Measurements from ENCODE around the gene HS3ST5.

HS3ST5 gene

GRCh38 chr6:114195027-114195365 is 147.8 kb downstream of the HS3ST5 start:
- Histone ChIP-seq H3K4me2 (ENCODE audit: low read depth, low read length) (no peak overlapping the region), H2AFZ (ENCODE audit: low read length) (no peak overlapping the region), H3K9me2 (replicated peaks; ENCODE audit: insufficient read depth, low read length) (no peaks in the 10 kb centered on the region), H3K36me3 (replicated peaks; ENCODE audit: insufficient read depth, low read length) (no peaks in the 10 kb centered on the region), H3F3A (ENCODE audit: insufficient read depth, low read length) (no peaks in the 10 kb centered on the region), H3K79me2 (ENCODE audit: low read length) (no peaks in the 10 kb centered on the region), H3K4me1 (ENCODE audit: low read length) (no peaks in the 10 kb centered on the region), H3K9me3 (replicated peaks; ENCODE audit: insufficient read depth, low read length) (no peaks in the 10 kb centered on the region), H3K27ac (ENCODE audit: low read length) (no peak overlapping the region), H3K27me3 (replicated peaks; ENCODE audit: insufficient read depth, low read length) (no peaks in the 10 kb centered on the region), H3K9ac (ENCODE audit: low read length) (no peak overlapping the region), H3K4me3 (ENCODE audit: low read length) (no peak overlapping the region), H4K20me1 (ENCODE audit: insufficient read depth, low read length) (no peaks in the 10 kb centered on the region)
- TF ChIP-seq EZH2 (optimal IDR thresholded peaks at IDR 0.05; ENCODE audit: low read depth, low read length): no peak
- TF ChIP-seq EZH2phosphoT487 (IDR thresholded peaks at IDR 0.05; ENCODE audit: low read length): no peak
- TF ChIP-seq CTCF (IDR thresholded peaks at IDR 0.05; ENCODE audit: low read length): no peak
- no peak for DNase-seq

GRCh38 chr6:114194362-114195026 is 148.3 kb downstream of the HS3ST5 start:
- H3K9me3 ChIP-seq (replicated peaks; ENCODE audit: insufficient read depth, low read length): no peaks in the 10 kb centered on the region
- H3K27ac ChIP-seq (ENCODE audit: low read length): no peak overlapping the region
- no peak for TF ChIP-seq EZH2phosphoT487 (IDR thresholded peaks at IDR 0.05; ENCODE audit: low read length)
- TF ChIP-seq CTCF (IDR thresholded peaks at IDR 0.05; ENCODE audit: low read length): no peak
- TF ChIP-seq EZH2 (optimal IDR thresholded peaks at IDR 0.05; ENCODE audit: low read depth, low read length): no peak
- H3K4me2 ChIP-seq (ENCODE audit: low read depth, low read length): no peak overlapping the region
- H3K9me2 ChIP-seq (replicated peaks; ENCODE audit: insufficient read depth, low read length): no peaks in the 10 kb centered on the region
- no peak overlapping the region for H3K4me3 ChIP-seq (ENCODE audit: low read length)
- H3K36me3 ChIP-seq (replicated peaks; ENCODE audit: insufficient read depth, low read length): no peaks in the 10 kb centered on the region
- H2AFZ ChIP-seq (ENCODE audit: low read length): no peak overlapping the region
- no peaks in the 10 kb centered on the region for H4K20me1 ChIP-seq (ENCODE audit: insufficient read depth, low read length)
- H3K4me1 ChIP-seq (ENCODE audit: low read length): no peaks in the 10 kb centered on the region
- DNase-seq: no peak
- no peak overlapping the region for H3K9ac ChIP-seq (ENCODE audit: low read length)
- no peaks in the 10 kb centered on the region for H3K79me2 ChIP-seq (ENCODE audit: low read length)
- no peaks in the 10 kb centered on the region for H3K27me3 ChIP-seq (replicated peaks; ENCODE audit: insufficient read depth, low read length)
- H3F3A ChIP-seq (ENCODE audit: insufficient read depth, low read length): no peaks in the 10 kb centered on the region

GRCh38 chr6:114187563-114187962 is 155.3 kb downstream of the HS3ST5 start:
- no peaks in the 10 kb centered on the region for H3K27me3 ChIP-seq (replicated peaks; ENCODE audit: insufficient read depth, low read length)
- no peak for TF ChIP-seq CTCF (IDR thresholded peaks at IDR 0.05; ENCODE audit: low read length)
- no peak for TF ChIP-seq EZH2 (optimal IDR thresholded peaks at IDR 0.05; ENCODE audit: low read depth, low read length)
- TF ChIP-seq EZH2phosphoT487 (IDR thresholded peaks at IDR 0.05; ENCODE audit: low read length): no peak
- no peak overlapping the region for H3K4me3 ChIP-seq (ENCODE audit: low read length)
- no peak overlapping the region for H3K9ac ChIP-seq (ENCODE audit: low read length)
- H4K20me1 ChIP-seq (ENCODE audit: insufficient read depth, low read length): no peaks in the 10 kb centered on the region
- no peak overlapping the region for H3K27ac ChIP-seq (ENCODE audit: low read length)
- DNase-seq: no peak
- H3K79me2 ChIP-seq (ENCODE audit: low read length): no peaks in the 10 kb centered on the region
- no peak overlapping the region for H3K4me2 ChIP-seq (ENCODE audit: low read depth, low read length)
- no peak overlapping the region for H2AFZ ChIP-seq (ENCODE audit: low read length)
- H3K9me2 ChIP-seq (replicated peaks; ENCODE audit: insufficient read depth, low read length): no peaks in the 10 kb centered on the region
- no peaks in the 10 kb centered on the region for H3K4me1 ChIP-seq (ENCODE audit: low read length)
- no peaks in the 10 kb centered on the region for H3F3A ChIP-seq (ENCODE audit: insufficient read depth, low read length)
- H3K9me3 ChIP-seq (replicated peaks; ENCODE audit: insufficient read depth, low read length): no peaks in the 10 kb centered on the region
- no peaks in the 10 kb centered on the region for H3K36me3 ChIP-seq (replicated peaks; ENCODE audit: insufficient read depth, low read length)

Measured in MM.1S (cell line).